IMR-90 (cell line): Measurements from ENCODE around the gene OR11A1. TPM values are rescaled to one million over a fixed set of nuclear protein-coding genes. Genes with fewer than 3 reads are reported as not detected.

ENCODE experiments used
- ATAC-seq: fragments of 200-7000 bp; cut with Tn5 transposase; 2 replicates; pipeline ENCODE4 v1.9.1; 2020; ENCODE audit warnings: low read depth, mild to moderate bottlenecking, moderate library complexity
- BruUV-seq: library from RNA; stranded (reverse); fragments of 400-500 nt; replicated peaks from 2 replicates; lab custom pipeline; 2021; lab: Mats Ljungman, UMichigan
- CTCF ChIA-PET: fragments of 300-600 bp; formaldehyde crosslinking; extraction: SDS; loops from one replicate; lab custom pipeline; 2021; ENCODE audit warnings: antibody characterized with exemption; lab: Yijun Ruan, JAX
- POLR2A ChIA-PET: fragments of 300-600 bp; sonication (Branson Sonifier 250); formaldehyde crosslinking; loops from one replicate; lab custom pipeline; 2022; ENCODE audit warnings: antibody characterized with exemption; ENCODE audit not compliant: unreplicated experiment; lab: Charles Lee
- DNase-seq: peaks from one replicate; pipeline ENCODE4 v3.0.0; 2013
- H2AFZ ChIP-seq: replicated peaks from 2 replicates; pipeline ENCODE3; 2013; ENCODE audit warnings: low read length, mild to moderate bottlenecking; ENCODE audit not compliant: poor library complexity
- H2AK5ac ChIP-seq: 2 replicates; pipeline ENCODE4 v1.6.1; 2013; ENCODE audit warnings: low read depth, low read length, inconsistent platforms
- H2AK9ac ChIP-seq: replicated peaks from 2 replicates; pipeline ENCODE3; 2013; ENCODE audit warnings: mild to moderate bottlenecking, low read depth, low read length, moderate library complexity; ENCODE audit not compliant: poor library complexity
- H2BK120ac ChIP-seq: 2 replicates; pipeline ENCODE4 v1.6.1; 2013; ENCODE audit warnings: low read depth, low read length, inconsistent platforms
- H2BK15ac ChIP-seq: 3 replicates; pipeline ENCODE4 v1.6.1; 2013; ENCODE audit warnings: low read depth, low read length, inconsistent platforms
- H2BK20ac ChIP-seq: 2 replicates; pipeline ENCODE4 v1.6.1; 2013; ENCODE audit warnings: low read depth, mild to moderate bottlenecking, inconsistent platforms, low read length, moderate library complexity
- H2BK5ac ChIP-seq: 2 replicates; pipeline ENCODE4 v1.6.1; 2013; ENCODE audit warnings: mild to moderate bottlenecking, low read depth, low read length, inconsistent platforms; ENCODE audit not compliant: poor library complexity, severe bottlenecking
- H3K14ac ChIP-seq: replicated peaks from 2 replicates; pipeline ENCODE4 v1.6.1; 2013; ENCODE audit warnings: low read depth, low read length, inconsistent platforms
- H3K18ac ChIP-seq: 2 replicates; pipeline ENCODE4 v1.6.1; 2013; ENCODE audit warnings: low read depth, low read length, control low read depth
- H3K23ac ChIP-seq: 2 replicates; pipeline ENCODE4 v1.6.1; 2013; ENCODE audit warnings: low read depth, low read length, inconsistent platforms
- H3K27ac ChIP-seq: 2 replicates; pipeline ENCODE4 v1.5.1; 2013; ENCODE audit warnings: mild to moderate bottlenecking, control low read depth, low read length; ENCODE audit not compliant: insufficient read depth
- H3K27me3 ChIP-seq: 2 replicates; pipeline ENCODE4 v1.6.1; 2013; ENCODE audit warnings: low read length; ENCODE audit not compliant: control insufficient read depth, insufficient read depth
- H3K36me3 ChIP-seq: 2 replicates; pipeline ENCODE4 v1.6.1; 2013; ENCODE audit warnings: low read length, mixed read lengths; ENCODE audit not compliant: control insufficient read depth, insufficient read depth
- H3K4ac ChIP-seq: 2 replicates; pipeline ENCODE4 v1.6.1; 2013; ENCODE audit warnings: low read depth, low read length, inconsistent platforms
- H3K4me1 ChIP-seq: 2 replicates; pipeline ENCODE4 v1.6.1; 2013; ENCODE audit warnings: low read length, mixed read lengths; ENCODE audit not compliant: control insufficient read depth, insufficient read depth
- H3K4me2 ChIP-seq: 2 replicates; pipeline ENCODE4 v1.6.1; 2013; ENCODE audit warnings: low read depth, mild to moderate bottlenecking, control low read depth, low read length, moderate library complexity
- H3K4me3 ChIP-seq: 2 replicates; pipeline ENCODE4 v1.5.1; 2013; ENCODE audit warnings: low read depth, mild to moderate bottlenecking, control low read depth, low read length, moderate library complexity; ENCODE audit not compliant: insufficient read depth
- H3K56ac ChIP-seq: 2 replicates; pipeline ENCODE4 v1.6.1; 2013; ENCODE audit warnings: low read length, inconsistent platforms; ENCODE audit not compliant: insufficient read depth; ENCODE audit errors: extremely low read depth
- H3K79me1 ChIP-seq, 2 experiments: 2 replicates each; pipeline ENCODE4 v1.6.1; 2013; ENCODE audit warnings: low read length in 2 of 2, inconsistent platforms in 1 of 2, low read depth in 1 of 2
- H3K9ac ChIP-seq: 2 replicates; pipeline ENCODE4 v1.6.1; 2013; ENCODE audit warnings: low read depth, low read length, control low read depth
- H3K9me1 ChIP-seq: 2 replicates; pipeline ENCODE4 v1.6.1; 2013; ENCODE audit warnings: low read length, inconsistent platforms; ENCODE audit not compliant: insufficient read depth
- H3K9me3 ChIP-seq: 2 replicates; pipeline ENCODE4 v1.6.1; 2013; ENCODE audit warnings: low read length; ENCODE audit not compliant: control insufficient read depth, insufficient read depth
- H4K20me1 ChIP-seq: 2 replicates; pipeline ENCODE4 v1.6.1; 2013; ENCODE audit warnings: low read length, inconsistent platforms; ENCODE audit not compliant: insufficient read depth
- H4K5ac ChIP-seq: 2 replicates; pipeline ENCODE4 v1.6.1; 2013; ENCODE audit warnings: mild to moderate bottlenecking, low read depth, low read length, control low read depth
- H4K8ac ChIP-seq, 2 experiments: 2 replicates each; pipeline ENCODE4 v1.6.1; 2013; ENCODE audit warnings: low read depth in 2 of 2, low read length in 2 of 2, control low read depth in 1 of 2, inconsistent platforms in 1 of 2
- H4K91ac ChIP-seq: 2 replicates; pipeline ENCODE4 v1.6.1; 2013; ENCODE audit warnings: low read depth, low read length, inconsistent platforms; ENCODE audit not compliant: insufficient read depth
- BHLHE40 ChIP-seq: fragments of 150-350 bp; IDR thresholded peaks from 2 replicates; pipeline ENCODE4 v1.6.1; 2016; ENCODE audit warnings: mild to moderate bottlenecking, low read depth, low read length
- CEBPB ChIP-seq: IDR thresholded peaks from 2 replicates; pipeline ENCODE4 v1.6.1; 2012; ENCODE audit warnings: low read depth, low read length, improper control_type of control experiment
- CHD1 ChIP-seq: IDR thresholded peaks from 2 replicates; pipeline ENCODE4 v1.6.1; 2012; ENCODE audit warnings: low read depth, low read length, improper control_type of control experiment
- ELK1 ChIP-seq: fragments of 150-350 bp; IDR thresholded peaks from 2 replicates; pipeline ENCODE4 v1.6.1; 2016; ENCODE audit warnings: low read depth, mild to moderate bottlenecking, low read length, moderate library complexity, borderline replicate concordance
- MAFK ChIP-seq: IDR thresholded peaks from 2 replicates; pipeline ENCODE4 v1.6.1; 2012; ENCODE audit warnings: low read depth, low read length, improper control_type of control experiment
- MAZ ChIP-seq: IDR thresholded peaks from 2 replicates; pipeline ENCODE4 v1.6.1; 2012; ENCODE audit warnings: low read depth, mild to moderate bottlenecking, low read length, improper control_type of control experiment, moderate library complexity, borderline replicate concordance
- MXI1 ChIP-seq: IDR thresholded peaks from 2 replicates; pipeline ENCODE4 v1.6.1; 2012; ENCODE audit warnings: low read depth, mild to moderate bottlenecking, low read length, moderate library complexity, borderline replicate concordance
- NFE2L2 ChIP-seq: fragments of 150-350 bp; IDR thresholded peaks from 2 replicates; pipeline ENCODE4 v1.6.1; 2016; ENCODE audit warnings: low read depth, mild to moderate bottlenecking, low read length
- RFX5 ChIP-seq: IDR thresholded peaks from 2 replicates; pipeline ENCODE4 v1.8.0; 2012; ENCODE audit warnings: low read depth, mild to moderate bottlenecking, low read length, moderate library complexity
- WGBS, 2 experiments: methylation state at CpG; one replicate each; pipeline versions ENCODE4 v1.1.5 to v1.1.7; 2013; ENCODE audit warnings: missing lambda C conversion rate in 2 of 2; ENCODE audit not compliant: insufficient read length in 1 of 2; ENCODE audit errors: extremely low coverage in 2 of 2; 5-methylcytosine and 5-hydroxymethylcytosine counted together
- dilution Hi-C: fragments of 300-500 bp; cut with HindIII; formaldehyde crosslinking; loops from one replicate; pipeline ENCODE4 v1.14.3; 2018; ENCODE audit warnings: low sequenced_read_pairs; ENCODE audit not compliant: unreplicated experiment
- in situ Hi-C: fragments of 300-500 bp; cut with MboI; formaldehyde crosslinking; loops from 3 replicates; pipeline ENCODE4 v1.14.3; 2019; ENCODE audit warnings: low sequenced_read_pairs, inconsistent platforms, mixed read lengths
- intact Hi-C: fragments of 100-400 bp; cut with micrococcal nuclease; formaldehyde crosslinking; loops from 2 replicates; pipeline ENCODE4 v1.10.0; 2022
- polyA plus RNA-seq, 3 experiments: library from polyadenylated mRNA; depleted of rRNA; stranded (reverse); fragments of >200 nt; gene quantifications; 2 replicates each; pipeline ENCODE4 v1.2.3, GENCODE V29; 2012; ENCODE audit warnings: low replicate concordance in 1 of 3
- total RNA-seq: library from RNA; depleted of rRNA; stranded (reverse); fragments of >200 nt; gene quantifications from 2 replicates; pipeline ENCODE4 v1.2.3, GENCODE V29; 2012

OR11A1 gene
- total and polyA plus RNA-seq, 2 of the 4 experiments (the other 2 are of a cell fraction), result not detected

GRCh38 chr6:29424168-29424567 is 32.7 kb downstream of the OR11A1 start:
- H3K9ac ChIP-seq, result no peak overlapping the region
- in situ Hi-C loops, result no loop called here
- intact Hi-C loops, result no loop called here

More at GRCh38 chr6:29424168-29424567, 32.7 kb downstream of the OR11A1 start:
- Histone ChIP-seq H3K36me3 (no peaks in the 10 kb centered on the region), H4K5ac (no peak overlapping the region), H2BK120ac (no peak overlapping the region), H3K4me2 (no peak overlapping the region), H3K14ac (no peak overlapping the region), H4K91ac (no peak overlapping the region), H2BK20ac (no peak overlapping the region), H2AK9ac (no peak overlapping the region), H3K56ac (no peak overlapping the region), H3K4ac (no peak overlapping the region), H4K20me1 (no peaks in the 10 kb centered on the region), H2AFZ (no peak overlapping the region), H3K27ac (no peak overlapping the region), H4K8ac (no peak overlapping the region), H2BK5ac (no peak overlapping the region), H2AK5ac (no peak overlapping the region), H3K18ac (no peak overlapping the region), H3K27me3 (no peaks in the 10 kb centered on the region), H3K23ac (no peak overlapping the region), H3K9me1 (no peaks in the 10 kb centered on the region), H3K4me3 (no peak overlapping the region), H2BK15ac (no peak overlapping the region), H3K9me3 (peaks cover 6% of the 10 kb centered on the region), H3K4me1 (no peaks in the 10 kb centered on the region), H3K79me1 (no peaks in the 10 kb centered on the region)
- DNase-seq (no peak), ATAC-seq (no peak)
- CTCF ChIA-PET, result no interaction called here
- BruUV-seq, result no TSS peak
- dilution Hi-C loops, result no loop called here
- WGBS, 2 experiments, result no CpG with 5 or more reads among the region's 2 CpGs
- POLR2A ChIA-PET, result no interaction called here
- TF ChIP-seq NFE2L2, result no peak
- TF ChIP-seq ELK1, result no peak
- no peak for TF ChIP-seq MXI1
- no peak for TF ChIP-seq CEBPB
- TF ChIP-seq MAZ, result no peak
- TF ChIP-seq RFX5, result no peak
- TF ChIP-seq CHD1, result no peak
- no peak for TF ChIP-seq MAFK
- no peak for TF ChIP-seq BHLHE40
